GM19452 (cell line): ENCODE measurements around the gene CCL4.
"Not testable (repeated sequence)": the region's sequence is repeated elsewhere in the genome, so short reads cannot be mapped to it uniquely, and the experiment has no call there.

ENCODE experiments used
- ATAC-seq: cut with Tn5 transposase; IDR thresholded peaks from one replicate; pipeline ENCODE4 v1.9.1; 2021; ENCODE audit not compliant: unreplicated experiment

Gene CCL4

DNA sequence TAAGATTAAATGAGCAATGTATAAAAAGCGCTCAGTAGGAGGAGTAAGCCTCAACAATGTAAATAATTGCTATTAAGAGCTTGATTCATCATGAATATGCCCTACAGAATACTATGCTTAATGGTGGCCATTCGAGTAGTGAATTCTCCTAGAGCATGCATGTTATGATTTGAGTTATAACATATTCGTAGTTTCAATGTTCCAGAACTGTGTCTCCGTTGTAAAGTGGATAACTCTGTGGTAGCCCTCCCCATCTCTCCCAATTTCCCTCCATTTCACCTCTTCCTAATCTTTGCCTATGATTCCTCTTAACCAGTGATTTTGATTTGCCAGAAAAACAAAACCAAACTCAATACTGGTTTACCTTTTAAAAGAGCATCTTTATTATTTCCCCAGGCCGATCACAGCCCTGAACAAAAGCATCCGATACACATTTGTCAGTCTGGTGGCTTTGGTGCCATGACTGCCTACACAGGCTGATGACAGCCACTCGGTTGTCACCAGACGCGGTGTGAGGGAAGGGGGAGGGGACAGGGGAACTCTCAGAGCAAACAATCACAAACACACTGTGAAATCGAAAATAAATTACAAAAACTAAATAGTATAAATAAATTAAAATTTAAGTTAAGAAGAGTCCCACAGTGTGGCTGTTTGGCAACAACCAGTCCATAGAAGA, 15.6 kb upstream of the CCL4 start:
- ATAC-seq = not testable (repeated sequence)

DNA sequence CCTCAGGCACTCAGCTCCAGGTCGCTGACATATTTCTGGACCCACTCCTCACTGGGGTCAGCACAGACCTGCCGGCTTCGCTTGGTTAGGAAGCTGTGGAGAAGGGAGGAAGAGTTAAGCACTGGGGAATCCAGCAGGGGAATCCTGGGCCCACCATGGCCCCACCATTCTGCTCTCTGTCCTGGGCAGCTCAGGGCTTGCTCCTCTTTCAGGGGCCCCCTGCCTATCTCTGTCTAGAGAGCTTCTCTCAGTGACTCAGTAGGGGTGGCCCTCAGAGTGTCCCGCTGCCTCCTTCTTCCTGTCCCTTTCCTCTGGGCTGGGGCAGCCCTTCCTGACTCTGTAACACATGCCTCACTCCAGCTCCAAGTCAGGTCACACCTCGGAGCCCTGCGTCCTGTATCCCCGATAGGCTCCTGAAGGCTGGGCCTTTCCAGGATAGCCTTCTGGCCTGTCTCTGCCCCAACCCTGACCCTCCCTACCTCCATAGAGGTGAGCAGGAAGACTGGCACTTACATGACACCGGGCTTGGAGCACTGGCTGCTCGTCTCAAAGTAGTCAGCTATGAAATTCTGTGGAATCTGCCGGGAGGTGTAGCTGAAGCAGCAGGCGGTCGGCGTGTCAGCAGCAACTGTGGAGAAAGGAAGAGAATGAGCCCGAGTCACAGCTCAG, 14.8 kb upstream of the CCL4 start:
- ATAC-seq = no peak

DNA sequence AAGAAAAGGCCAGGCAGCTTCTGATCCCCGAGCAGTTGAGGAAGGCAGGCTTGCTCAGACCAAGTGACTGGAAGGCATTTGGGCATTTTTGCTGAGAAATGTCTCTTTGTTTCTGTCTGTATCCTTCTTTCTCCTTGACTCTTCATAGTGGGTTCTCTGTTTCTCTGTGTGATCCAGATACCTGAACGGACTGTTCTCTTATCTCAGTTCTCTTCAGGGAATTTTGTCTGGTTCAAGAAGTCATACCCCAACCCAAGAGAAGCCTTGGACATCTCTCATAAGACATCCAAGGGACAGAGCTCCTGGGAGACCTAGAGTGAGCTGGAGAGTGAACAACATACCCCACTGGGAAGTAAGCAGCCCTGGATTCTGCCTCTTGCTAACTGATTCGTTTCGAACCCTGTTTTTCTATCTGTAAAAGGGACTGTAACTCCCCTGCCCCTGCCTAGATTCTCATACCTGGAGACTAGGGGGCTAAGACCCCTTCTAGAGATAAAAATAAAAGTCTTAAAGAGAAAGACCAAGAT, 14.2 kb upstream of the CCL4 start:
- no peak for ATAC-seq

DNA sequence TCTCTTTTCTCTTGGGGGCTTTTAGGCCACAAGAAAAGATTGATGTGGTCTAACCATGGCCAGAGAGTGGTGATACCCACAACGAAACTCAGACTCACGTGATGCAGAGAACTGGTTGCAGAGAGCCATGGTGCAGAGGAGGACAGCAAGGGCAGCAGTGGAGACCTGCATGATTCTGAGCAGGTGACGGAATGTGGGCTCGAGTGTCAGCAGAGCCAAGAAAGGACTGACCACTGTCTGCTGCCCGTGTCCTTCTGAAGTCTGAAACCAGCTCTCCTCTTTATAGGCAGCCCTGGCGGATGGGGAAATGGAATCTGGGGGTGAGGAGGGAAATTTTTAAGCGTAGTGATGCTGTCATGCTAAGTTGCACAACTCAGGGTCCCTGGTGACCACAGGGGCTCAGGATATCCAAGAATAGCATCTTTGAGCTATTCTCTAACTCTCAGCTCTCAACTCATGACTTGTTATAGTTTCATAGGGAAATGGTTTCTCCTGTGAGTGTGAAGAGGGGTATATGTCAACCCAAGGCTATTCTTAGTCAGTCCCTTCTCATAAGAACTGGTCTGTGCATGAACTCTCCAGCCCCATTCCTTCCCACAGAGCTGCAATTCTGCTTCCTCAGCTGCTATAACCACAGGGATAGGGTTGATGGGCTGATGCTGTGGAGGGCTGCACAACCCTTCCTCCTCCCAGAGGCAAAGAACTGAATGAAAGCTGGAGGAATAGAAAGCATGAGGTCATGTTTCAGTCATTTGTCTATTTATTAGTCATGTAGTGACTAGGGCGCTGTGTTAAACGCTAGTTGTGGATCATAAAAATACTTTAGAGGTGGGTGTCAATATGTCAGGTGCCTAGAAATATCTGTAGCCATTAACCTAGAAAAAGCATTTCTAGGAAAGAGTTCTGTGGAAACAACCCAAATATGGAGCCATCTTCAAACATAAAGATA, 13.5 kb upstream of the CCL4 start, which contains the start of gene CCL3:
Gene CCL3, minus strand, starts transcription at position 256 of the 949 bp plus-strand sequence. Its CDS starts 85 bp downstream, at position 171.
- peak; percentile 67 for ATAC-seq

DNA sequence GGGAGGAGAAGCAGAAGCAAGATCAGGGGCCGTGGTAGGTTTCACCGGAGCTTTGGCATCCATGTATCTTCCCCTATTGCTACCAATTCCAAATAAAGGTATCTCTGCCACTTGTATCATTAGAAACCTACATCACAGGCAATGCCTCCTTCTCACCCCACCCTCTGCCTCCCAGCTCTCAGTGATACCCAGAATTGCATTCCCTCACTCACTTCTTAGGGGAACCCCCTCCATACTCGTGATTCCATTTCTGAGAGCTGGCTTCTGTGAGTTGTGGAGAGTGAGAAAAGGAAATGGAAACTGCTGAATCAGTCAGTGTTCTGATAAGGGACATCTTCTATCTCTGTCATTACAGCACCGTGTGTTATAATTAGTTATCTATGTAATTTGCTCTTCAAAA, 11.4 kb upstream of the CCL4 start:
- ATAC-seq = no peak

DNA sequence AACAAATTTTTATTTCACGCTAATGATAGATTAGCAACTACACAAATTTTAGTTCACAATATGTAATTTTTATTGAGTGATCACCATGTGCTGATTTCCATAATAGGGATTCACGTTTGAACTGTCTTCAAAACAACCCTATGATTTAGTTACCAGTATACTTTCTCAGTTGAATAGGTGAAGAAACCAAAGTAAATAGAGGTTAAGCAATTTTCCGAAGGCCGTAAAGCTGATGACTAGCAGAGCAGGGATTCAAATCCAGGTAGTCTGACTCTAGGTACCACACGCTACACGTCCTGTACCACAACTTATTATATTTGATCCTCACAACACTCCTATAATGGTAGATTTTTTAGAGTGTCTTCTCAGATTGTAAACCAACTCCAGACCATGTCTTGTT, 10.9 kb upstream of the CCL4 start:
- not testable (repeated sequence) for ATAC-seq

DNA sequence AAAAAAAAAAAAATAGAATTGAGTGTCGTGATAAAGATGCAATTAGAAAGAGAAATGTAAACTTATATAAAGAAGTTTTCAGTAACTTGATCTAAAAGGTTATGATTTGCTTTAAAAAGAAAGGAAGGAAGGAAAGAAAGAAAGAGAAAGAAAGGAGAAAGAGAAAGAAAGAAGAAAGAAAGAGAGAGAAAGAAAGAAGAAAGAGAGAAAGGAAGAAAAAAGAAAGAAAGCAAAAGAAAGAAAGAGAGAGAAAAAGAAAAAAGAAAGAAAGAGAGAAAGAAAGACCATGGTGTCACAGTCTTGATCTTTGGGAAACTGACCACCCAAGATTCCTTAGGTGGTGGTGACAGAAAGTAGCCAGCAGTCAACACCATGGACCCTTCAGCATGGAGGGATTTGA, 9.4 kb upstream of the CCL4 start:
- ATAC-seq = no peak

DNA sequence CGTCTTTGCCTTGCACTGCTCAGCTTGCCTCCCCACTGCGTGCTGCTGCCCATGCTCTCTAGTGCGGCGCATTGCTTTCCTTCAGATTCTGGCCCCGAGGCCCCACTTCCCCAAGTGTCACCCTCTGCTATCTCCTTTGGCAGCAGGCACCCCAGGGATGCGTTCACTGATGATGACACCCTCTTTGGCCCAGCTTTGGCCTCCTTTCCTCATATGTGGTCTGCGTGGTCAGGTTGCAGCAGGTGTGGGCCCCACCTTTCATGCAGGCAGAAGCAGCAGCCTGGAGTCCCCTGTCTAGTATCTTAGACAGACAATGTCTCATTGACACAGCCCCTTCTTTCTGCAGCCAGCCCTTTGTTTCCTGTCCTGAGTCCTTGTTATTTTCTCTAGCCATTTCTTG, 8.9 kb upstream of the CCL4 start:
- ATAC-seq = no peak

DNA sequence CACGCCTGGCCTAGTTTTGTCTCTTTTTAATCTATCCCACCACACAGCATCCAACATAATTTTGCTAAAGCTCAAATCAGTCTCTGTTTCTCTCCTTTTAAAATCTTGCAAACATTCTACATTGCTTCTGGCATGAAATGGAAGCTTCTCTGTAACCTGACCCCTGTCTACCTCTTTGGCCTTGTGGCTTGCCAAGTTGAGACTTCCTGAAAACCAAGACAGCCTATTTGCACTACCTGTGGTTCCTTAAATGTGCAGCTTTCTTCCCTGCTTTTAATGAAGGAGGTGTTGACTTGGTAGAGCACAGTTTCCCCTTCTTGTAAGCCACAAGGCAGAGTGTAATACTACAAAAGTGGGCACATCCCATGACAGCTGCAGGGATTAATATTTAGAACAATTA, 7.6 kb upstream of the CCL4 start:
- no peak for ATAC-seq

DNA sequence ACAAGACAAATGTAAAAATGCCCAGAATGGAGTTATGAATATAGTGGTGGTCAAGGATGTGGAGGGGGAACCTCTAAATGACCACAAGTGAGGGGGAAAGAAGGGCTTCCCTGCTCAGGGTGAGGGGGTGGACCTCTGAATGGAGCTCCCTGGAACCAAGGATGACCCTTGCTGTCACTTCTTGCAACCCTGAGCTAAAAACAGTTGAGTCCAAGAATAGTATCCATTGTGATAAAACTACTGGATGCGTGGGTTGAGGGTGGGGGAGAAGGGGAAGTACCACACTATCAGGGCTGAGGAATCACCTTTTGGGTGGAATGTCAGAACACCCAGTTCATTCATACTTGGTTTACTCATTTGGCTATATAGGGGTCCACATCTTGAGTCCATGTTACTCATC, 4.6 kb upstream of the CCL4 start:
- not testable (repeated sequence) for ATAC-seq

DNA sequence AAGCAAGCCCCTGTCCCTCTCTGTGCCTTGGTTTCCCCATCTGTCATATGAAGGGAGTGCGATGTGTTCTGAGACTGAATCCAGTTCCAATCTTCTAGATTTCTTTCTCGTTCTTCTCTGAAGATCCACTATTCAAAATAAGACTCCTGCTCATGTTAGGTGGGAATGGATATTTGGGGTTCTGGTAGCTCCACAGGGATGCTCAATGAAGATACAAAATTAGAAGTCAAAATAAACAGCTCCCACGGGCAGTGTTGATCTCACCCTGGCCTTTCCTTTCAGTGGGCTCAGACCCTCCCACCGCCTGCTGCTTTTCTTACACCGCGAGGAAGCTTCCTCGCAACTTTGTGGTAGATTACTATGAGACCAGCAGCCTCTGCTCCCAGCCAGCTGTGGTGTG, 619 bp downstream of the CCL4 start:
- ATAC-seq = not testable (repeated sequence)

DNA sequence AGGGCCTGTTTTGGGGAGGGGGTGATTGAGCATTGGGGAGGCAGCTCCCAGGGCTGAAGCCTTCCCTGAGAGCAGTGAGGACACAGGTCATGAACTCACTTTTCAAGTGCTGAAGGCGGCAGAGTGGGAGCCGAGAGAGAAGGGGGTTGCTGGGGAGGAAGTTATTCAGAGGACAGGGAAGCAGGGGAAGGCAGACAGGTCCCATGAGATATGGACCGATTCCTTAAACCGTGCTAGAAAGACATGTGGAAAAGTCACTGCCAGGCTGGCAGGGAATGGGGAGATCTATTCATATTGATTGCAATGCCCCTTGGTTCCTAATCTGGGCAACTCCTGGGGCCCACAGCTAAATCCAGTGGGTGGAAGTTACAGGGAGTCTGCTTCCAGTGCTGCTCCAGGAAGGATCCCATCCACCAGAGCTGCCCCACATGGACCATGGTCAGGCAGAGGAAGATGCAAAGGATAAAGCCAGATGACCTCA, 1.1 kb downstream of the CCL4 start:
- no peak for ATAC-seq

DNA sequence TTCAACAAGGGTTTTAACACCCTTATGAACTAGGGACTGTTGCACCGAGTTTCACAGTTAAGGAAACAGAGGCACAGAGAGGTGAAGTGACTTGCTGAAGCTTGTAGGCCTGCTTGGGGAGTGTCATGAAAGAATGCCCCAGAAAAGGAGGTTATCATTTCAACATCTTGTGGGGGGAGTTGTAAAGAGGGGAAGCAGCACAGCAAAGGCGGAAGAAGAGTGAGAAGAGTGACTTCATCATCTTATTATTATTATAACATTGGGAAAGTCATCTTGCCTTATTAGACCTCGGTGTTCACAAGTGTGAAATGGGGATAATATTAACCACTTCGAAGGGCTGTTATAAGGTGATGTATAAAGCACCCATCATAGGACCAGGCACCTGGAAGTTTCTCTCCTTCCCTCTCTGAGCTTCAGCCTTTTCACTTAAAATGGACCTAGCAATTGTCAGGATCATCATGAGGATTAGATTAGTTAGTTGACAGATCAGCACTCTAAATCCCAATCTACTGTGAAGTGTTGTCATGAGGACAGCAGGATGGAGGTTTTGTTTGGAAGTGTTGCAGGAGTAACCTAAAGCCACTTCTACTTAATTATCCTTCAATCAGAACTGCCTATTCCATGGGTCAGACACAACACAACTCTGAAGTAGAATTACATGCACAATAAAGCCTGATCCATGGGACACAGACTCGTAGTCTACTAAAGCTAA, 2.3 kb downstream of the CCL4 start:
- ATAC-seq = no peak

DNA sequence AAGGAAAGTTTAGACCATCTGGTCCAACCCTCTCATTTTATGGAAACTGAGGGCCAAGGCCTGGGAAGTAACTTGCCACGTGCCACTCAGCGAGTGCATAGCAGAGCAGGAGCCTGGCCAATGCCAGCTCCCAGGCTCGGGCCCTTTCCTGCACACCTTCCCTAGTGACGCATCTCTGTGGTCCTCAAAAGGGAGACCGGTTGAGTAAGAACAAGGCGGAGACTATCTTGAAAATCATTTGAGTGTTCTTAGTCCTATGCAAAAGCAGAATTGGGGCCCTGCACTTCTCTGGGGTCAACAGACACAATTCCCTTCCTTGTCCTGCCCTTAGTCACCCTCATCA, 2.8 kb downstream of the CCL4 start:
- ATAC-seq = no peak

DNA sequence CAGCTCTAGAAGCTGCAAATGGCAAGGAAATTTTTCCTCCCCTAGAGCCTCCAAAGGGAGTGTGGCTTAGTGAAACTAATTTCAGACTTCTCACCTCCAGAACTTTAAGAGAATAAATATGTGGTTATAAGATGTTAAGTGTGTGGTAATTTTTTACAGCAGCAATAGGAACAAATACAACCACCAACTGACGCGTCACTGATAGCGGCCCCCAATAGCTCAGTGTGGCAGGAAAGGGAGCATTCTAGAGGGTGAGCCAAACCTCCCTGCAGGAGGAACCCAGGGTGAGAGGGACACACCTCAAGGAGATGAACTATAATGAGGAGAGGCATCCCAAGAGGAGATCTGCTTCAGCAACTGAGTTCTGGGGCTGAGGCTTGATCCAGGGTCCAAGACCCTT, 4.0 kb downstream of the CCL4 start:
- ATAC-seq = no peak

DNA sequence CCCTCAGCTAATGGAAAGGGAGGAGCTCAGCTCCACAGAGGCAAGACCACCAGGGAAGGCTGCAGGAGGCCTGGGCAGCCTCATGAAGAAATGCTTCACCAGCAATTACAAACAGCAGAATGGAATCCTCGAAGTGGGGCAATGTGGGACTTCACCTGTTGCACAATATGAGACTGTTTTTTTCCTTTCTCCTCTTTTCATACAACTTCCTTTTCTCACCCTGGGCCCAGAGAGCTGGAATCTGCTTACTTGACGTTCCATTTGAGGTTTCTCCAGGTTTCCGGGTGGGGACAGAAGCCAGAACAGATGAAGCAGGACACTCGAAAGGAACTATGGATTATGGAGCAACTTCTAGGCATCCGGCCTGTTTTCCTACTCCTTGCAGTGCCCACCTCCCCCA, 4.6 kb downstream of the CCL4 start:
- not testable (repeated sequence) for ATAC-seq

DNA sequence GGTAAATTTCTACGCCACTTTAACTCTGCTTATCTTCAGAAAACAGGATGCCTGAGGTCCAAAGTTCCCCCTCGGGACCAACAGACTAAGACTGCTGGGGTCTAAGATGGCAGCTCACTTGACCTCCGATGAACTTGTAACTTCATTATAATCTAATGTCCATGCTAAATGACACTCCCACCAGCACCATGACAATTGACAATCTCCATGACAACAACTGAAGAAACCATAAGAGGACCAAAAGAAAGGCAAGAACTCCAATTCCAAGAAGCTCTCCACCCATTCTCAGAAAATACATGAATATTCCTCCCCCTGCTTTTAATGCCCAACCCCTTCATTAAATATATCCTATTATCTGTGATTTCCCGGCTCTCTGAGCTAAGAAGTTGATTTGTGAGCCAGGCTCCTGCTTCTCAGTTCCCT, 7.5 kb downstream of the CCL4 start:
- ATAC-seq = no peak

DNA sequence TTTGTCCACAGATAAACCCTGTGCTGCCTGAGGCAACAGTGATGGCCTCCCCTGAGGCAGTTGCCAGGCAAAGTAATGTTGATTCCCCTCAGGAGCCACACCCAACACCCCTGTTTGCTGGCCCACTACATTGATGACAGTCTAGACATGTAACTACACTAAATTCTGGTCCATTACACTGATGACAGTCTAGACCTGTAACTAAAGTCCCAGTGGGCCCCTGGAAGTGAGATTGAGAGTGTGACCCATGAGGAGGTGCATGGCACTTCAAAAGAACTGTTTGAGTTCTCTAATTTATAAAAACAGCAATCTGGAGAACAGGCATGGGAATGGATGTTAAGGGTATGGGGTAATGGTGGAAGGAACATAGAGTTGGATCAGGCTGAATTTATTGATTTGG, 8.9 kb downstream of the CCL4 start:
- ATAC-seq = no peak

DNA sequence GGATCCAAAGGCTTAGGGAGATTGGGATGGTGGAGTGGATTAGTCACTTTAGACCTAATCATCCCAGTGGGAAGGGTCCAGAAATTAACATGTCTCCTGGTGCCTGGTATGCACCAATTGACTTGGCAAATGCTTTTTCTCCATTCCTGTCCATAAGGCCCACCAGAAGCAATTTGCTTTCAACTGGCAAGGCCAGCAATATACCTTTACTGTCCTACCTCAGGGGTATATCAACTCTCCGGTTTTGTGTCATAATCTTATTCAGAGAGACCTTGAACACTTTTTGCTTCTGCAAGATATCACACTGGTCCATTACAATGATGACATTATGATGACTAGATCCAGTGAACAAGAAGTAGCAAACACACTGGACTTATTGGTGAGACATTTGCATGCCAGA, 9.5 kb downstream of the CCL4 start:
- not testable (repeated sequence) for ATAC-seq

DNA sequence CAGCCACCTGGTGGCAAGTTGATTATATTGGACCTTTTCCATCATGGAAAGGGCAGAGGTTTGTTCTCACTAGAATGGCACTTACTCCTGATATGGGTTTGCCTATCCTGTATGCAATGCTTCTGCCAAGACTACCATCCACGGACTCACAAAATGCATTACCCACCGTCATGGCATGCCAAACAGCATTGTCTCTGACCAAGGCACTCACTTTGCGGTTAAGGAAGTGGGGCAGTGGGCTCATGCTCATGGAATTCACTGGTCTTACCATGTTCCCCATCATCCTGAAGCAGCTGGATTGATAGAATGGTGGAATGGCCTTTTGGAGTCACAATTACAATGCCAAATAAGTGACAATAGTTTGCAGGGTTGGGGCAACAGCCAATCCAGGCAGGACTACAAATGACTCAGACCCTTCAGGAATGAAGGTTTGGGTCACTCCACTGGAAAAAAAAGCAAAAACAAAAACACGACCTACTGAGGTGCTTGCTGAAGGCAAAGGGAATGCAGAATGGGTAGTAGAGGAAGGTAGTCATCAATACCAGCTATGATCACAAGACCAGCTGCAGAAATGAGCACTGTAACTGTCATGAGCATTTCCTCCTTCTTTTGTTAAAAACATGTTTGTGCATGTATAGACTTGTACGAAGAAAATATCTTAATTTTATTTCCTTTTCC, 11.5 kb downstream of the CCL4 start:
- not testable (repeated sequence) for ATAC-seq
